Measurements from ENCODE around the gene MAGEA4.

The MAGEA4 gene, protein sequence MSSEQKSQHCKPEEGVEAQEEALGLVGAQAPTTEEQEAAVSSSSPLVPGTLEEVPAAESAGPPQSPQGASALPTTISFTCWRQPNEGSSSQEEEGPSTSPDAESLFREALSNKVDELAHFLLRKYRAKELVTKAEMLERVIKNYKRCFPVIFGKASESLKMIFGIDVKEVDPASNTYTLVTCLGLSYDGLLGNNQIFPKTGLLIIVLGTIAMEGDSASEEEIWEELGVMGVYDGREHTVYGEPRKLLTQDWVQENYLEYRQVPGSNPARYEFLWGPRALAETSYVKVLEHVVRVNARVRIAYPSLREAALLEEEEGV

DNA sequence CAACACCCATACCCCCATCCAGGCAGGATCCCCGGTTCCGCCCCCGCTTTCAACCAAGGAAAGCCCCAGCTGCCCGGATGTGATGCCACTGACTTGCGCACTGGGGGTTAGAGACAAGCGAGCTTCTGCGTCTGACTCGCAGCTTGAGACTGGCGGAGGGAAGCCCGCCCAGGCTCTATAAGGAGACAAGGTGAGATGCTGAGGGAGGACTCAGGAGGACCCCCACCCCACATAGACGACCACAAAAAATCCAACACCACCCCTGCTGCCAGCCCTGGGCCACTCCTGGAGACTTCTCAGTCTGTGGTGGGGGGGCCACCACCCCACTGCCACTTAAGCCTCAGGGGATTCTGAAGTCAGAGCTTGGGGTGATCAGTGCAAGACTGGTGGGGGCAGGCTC lies at the start of gene MAGEA4:
MAGEA4 (plus strand) TSS at position 110 of the 400 bp plus-strand sequence. CDS start 10,776 bp downstream, outside the sequence.
- Histone ChIP-seq H3K4me2 (ENCODE audit: low read length) (no peak within 1 kb of the TSS), H3K4me1 (ENCODE audit: low read length) (no peaks in the 10 kb centered on the region), H3K79me2 (ENCODE audit: low read length) (no peaks in the 10 kb centered on the region), H3K4me3 (ENCODE audit: low read length) (no peak within 1 kb of the TSS), H3K27ac (ENCODE audit: low read length) (no peak within 1 kb of the TSS), H2AFZ (ENCODE audit: low read depth, low read length) (no peak within 1 kb of the TSS), H3K27me3 (ENCODE audit: low read depth, low read length) (no peaks in the 10 kb centered on the region), H3K9ac (ENCODE audit: low read length) (no peak within 1 kb of the TSS), H4K20me1 (ENCODE audit: insufficient read depth, low read length) (no peaks in the 10 kb centered on the region), H3K9me3 (ENCODE audit: insufficient read depth, low read length) (no peaks in the 10 kb centered on the region), H3K36me3 (replicated peaks; ENCODE audit: low read depth, low read length) (no peaks in the 10 kb centered on the region)
- TF ChIP-seq EZH2phosphoT487 (IDR thresholded peaks at IDR 0.05; ENCODE audit: low read depth): no peak
- TF ChIP-seq, protein P1, sequence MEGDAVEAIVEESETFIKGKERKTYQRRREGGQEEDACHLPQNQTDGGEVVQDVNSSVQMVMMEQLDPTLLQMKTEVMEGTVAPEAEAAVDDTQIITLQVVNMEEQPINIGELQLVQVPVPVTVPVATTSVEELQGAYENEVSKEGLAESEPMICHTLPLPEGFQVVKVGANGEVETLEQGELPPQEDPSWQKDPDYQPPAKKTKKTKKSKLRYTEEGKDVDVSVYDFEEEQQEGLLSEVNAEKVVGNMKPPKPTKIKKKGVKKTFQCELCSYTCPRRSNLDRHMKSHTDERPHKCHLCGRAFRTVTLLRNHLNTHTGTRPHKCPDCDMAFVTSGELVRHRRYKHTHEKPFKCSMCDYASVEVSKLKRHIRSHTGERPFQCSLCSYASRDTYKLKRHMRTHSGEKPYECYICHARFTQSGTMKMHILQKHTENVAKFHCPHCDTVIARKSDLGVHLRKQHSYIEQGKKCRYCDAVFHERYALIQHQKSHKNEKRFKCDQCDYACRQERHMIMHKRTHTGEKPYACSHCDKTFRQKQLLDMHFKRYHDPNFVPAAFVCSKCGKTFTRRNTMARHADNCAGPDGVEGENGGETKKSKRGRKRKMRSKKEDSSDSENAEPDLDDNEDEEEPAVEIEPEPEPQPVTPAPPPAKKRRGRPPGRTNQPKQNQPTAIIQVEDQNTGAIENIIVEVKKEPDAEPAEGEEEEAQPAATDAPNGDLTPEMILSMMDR (IDR thresholded peaks at IDR 0.05; ENCODE audit: low read depth, low read length): no peak

DNA sequence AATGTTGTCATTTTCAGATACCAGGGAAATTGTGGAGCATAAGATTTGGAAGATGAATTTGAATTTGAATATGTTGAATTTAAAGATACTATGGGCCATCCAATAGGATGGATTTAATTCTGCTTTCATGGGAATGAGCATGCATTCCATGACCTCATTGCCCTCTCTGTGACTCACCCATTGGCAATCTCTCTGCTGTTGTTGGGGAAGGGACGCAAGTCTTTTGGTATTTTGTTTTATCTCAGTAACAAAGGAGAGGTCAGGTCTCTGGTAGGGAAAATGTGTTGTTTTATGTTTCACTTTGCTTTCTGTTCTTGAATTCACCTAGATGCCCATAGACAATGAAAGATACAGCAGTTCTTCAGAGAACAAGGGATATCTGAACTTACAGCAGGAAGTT lies 42.1 kb upstream of the MAGEA4 start:
- TF ChIP-seq, protein P1 (IDR thresholded peaks at IDR 0.05; ENCODE audit: low read depth, low read length): no peak
- no peak for TF ChIP-seq EZH2phosphoT487 (IDR thresholded peaks at IDR 0.05; ENCODE audit: low read depth)
- H3K4me1 ChIP-seq (ENCODE audit: low read length): no peaks in the 10 kb centered on the region
- no peaks in the 10 kb centered on the region for H3K79me2 ChIP-seq (ENCODE audit: low read length)
- no peaks in the 10 kb centered on the region for H3K27me3 ChIP-seq (ENCODE audit: low read depth, low read length)
- no peak overlapping the region for H3K27ac ChIP-seq (ENCODE audit: low read length)
- no peaks in the 10 kb centered on the region for H3K9me3 ChIP-seq (ENCODE audit: insufficient read depth, low read length)
- no peak overlapping the region for H3K4me3 ChIP-seq (ENCODE audit: low read length)
- H4K20me1 ChIP-seq (ENCODE audit: insufficient read depth, low read length): no peaks in the 10 kb centered on the region
- no peak overlapping the region for H2AFZ ChIP-seq (ENCODE audit: low read depth, low read length)
- no peak overlapping the region for H3K4me2 ChIP-seq (ENCODE audit: low read length)
- H3K9ac ChIP-seq (ENCODE audit: low read length): no peak overlapping the region
- H3K36me3 ChIP-seq (replicated peaks; ENCODE audit: low read depth, low read length): no peaks in the 10 kb centered on the region

DNA sequence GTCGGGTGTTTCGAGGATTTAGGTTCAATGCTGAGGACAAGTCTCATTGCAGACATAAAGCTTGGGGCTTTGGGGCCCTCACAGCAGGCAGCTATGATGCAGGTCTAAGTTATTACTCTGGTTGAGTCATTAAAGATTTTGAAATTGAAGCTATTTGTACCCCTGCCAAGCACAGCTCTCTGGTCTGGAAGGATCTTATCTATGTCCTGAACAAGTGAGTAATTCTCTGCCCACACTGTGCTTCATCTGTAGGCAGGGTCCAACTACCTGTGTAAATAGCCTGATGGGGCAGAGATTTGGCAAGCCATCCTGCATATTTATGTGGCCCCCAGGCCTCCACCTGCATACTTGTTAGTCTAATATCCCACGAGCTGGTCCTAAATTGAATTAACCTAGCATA lies 41.4 kb upstream of the MAGEA4 start:
- TF ChIP-seq, protein P1 (IDR thresholded peaks at IDR 0.05; ENCODE audit: low read depth, low read length): no peak
- TF ChIP-seq EZH2phosphoT487 (IDR thresholded peaks at IDR 0.05; ENCODE audit: low read depth): no peak
- no peak overlapping the region for H3K4me2 ChIP-seq (ENCODE audit: low read length)

DNA sequence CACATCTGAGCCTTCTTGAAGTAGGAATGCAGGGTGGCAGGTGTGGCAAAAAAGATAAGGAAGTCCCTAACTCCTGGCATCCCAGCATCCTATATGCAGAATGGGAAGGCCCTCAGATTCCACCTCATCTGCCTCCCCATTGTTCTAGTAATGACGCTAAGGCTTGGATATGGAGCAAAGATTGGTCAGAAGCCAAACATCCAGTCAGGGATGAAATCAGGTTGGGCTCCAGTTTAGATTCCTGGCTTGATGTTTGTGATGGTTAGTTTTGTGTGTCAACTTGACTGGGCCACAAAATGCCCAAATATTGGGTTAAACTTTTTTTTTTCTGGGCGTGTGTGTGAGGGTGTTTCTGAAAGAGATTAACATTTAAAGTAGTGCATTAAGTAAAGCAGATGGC lies 39.6 kb upstream of the MAGEA4 start:
- Histone ChIP-seq H3K9ac (ENCODE audit: low read length) (no peak overlapping the region), H4K20me1 (ENCODE audit: insufficient read depth, low read length) (no peaks in the 10 kb centered on the region), H3K9me3 (ENCODE audit: insufficient read depth, low read length) (no peaks in the 10 kb centered on the region), H3K36me3 (replicated peaks; ENCODE audit: low read depth, low read length) (no peaks in the 10 kb centered on the region), H3K27ac (ENCODE audit: low read length) (no peak overlapping the region), H3K79me2 (ENCODE audit: low read length) (no peaks in the 10 kb centered on the region), H3K27me3 (ENCODE audit: low read depth, low read length) (no peaks in the 10 kb centered on the region), H2AFZ (ENCODE audit: low read depth, low read length) (no peak overlapping the region), H3K4me2 (ENCODE audit: low read length) (no peak overlapping the region), H3K4me3 (ENCODE audit: low read length) (no peak overlapping the region), H3K4me1 (ENCODE audit: low read length) (no peaks in the 10 kb centered on the region)
- TF ChIP-seq EZH2phosphoT487 (IDR thresholded peaks at IDR 0.05; ENCODE audit: low read depth): no peak
- TF ChIP-seq, protein P1 (IDR thresholded peaks at IDR 0.05; ENCODE audit: low read depth, low read length): no peak

More for the DNA sequence above, 41.4 kb upstream of the MAGEA4 start:
- Histone ChIP-seq H3K4me3 (ENCODE audit: low read length) (no peak overlapping the region), H3K27me3 (ENCODE audit: low read depth, low read length) (no peaks in the 10 kb centered on the region), H3K36me3 (replicated peaks; ENCODE audit: low read depth, low read length) (no peaks in the 10 kb centered on the region), H3K9me3 (ENCODE audit: insufficient read depth, low read length) (no peaks in the 10 kb centered on the region), H3K79me2 (ENCODE audit: low read length) (no peaks in the 10 kb centered on the region), H4K20me1 (ENCODE audit: insufficient read depth, low read length) (no peaks in the 10 kb centered on the region), H3K9ac (ENCODE audit: low read length) (no peak overlapping the region), H2AFZ (ENCODE audit: low read depth, low read length) (no peak overlapping the region), H3K4me1 (ENCODE audit: low read length) (no peaks in the 10 kb centered on the region), H3K27ac (ENCODE audit: low read length) (no peak overlapping the region)
